IMR-90 (cell line): ENCODE measurements around the gene TNFRSF1B. TPM values are rescaled to one million over a fixed set of nuclear protein-coding genes. Genes with fewer than 3 reads are reported as not detected.

Source experiments
- ATAC-seq: fragments of 200-7000 bp; cut with Tn5 transposase; 2 replicates; pipeline ENCODE4 v1.9.1; 2020; ENCODE audit warnings: low read depth, mild to moderate bottlenecking, moderate library complexity
- BruUV-seq: library from RNA; stranded (reverse); fragments of 400-500 nt; replicated peaks from 2 replicates; lab custom pipeline; 2021; lab: Mats Ljungman, UMichigan
- CTCF ChIA-PET: fragments of 300-600 bp; formaldehyde crosslinking; extraction: SDS; loops from one replicate; lab custom pipeline; 2021; ENCODE audit warnings: antibody characterized with exemption; lab: Yijun Ruan, JAX
- POLR2A ChIA-PET: fragments of 300-600 bp; sonication (Branson Sonifier 250); formaldehyde crosslinking; loops from one replicate; lab custom pipeline; 2022; ENCODE audit warnings: antibody characterized with exemption; ENCODE audit not compliant: unreplicated experiment; lab: Charles Lee
- DNase-seq: peaks from one replicate; pipeline ENCODE4 v3.0.0; 2013
- H2AFZ ChIP-seq: replicated peaks from 2 replicates; pipeline ENCODE3; 2013; ENCODE audit warnings: low read length, mild to moderate bottlenecking; ENCODE audit not compliant: poor library complexity
- H2AK5ac ChIP-seq: 2 replicates; pipeline ENCODE4 v1.6.1; 2013; ENCODE audit warnings: low read depth, low read length, inconsistent platforms
- H2AK9ac ChIP-seq: replicated peaks from 2 replicates; pipeline ENCODE3; 2013; ENCODE audit warnings: mild to moderate bottlenecking, low read depth, low read length, moderate library complexity; ENCODE audit not compliant: poor library complexity
- H2BK120ac ChIP-seq: 2 replicates; pipeline ENCODE4 v1.6.1; 2013; ENCODE audit warnings: low read depth, low read length, inconsistent platforms
- H2BK15ac ChIP-seq: 3 replicates; pipeline ENCODE4 v1.6.1; 2013; ENCODE audit warnings: low read depth, low read length, inconsistent platforms
- H2BK20ac ChIP-seq: 2 replicates; pipeline ENCODE4 v1.6.1; 2013; ENCODE audit warnings: low read depth, mild to moderate bottlenecking, inconsistent platforms, low read length, moderate library complexity
- H2BK5ac ChIP-seq: 2 replicates; pipeline ENCODE4 v1.6.1; 2013; ENCODE audit warnings: mild to moderate bottlenecking, low read depth, low read length, inconsistent platforms; ENCODE audit not compliant: poor library complexity, severe bottlenecking
- H3K14ac ChIP-seq: replicated peaks from 2 replicates; pipeline ENCODE4 v1.6.1; 2013; ENCODE audit warnings: low read depth, low read length, inconsistent platforms
- H3K18ac ChIP-seq: 2 replicates; pipeline ENCODE4 v1.6.1; 2013; ENCODE audit warnings: low read depth, low read length, control low read depth
- H3K23ac ChIP-seq: 2 replicates; pipeline ENCODE4 v1.6.1; 2013; ENCODE audit warnings: low read depth, low read length, inconsistent platforms
- H3K27ac ChIP-seq: 2 replicates; pipeline ENCODE4 v1.5.1; 2013; ENCODE audit warnings: mild to moderate bottlenecking, control low read depth, low read length; ENCODE audit not compliant: insufficient read depth
- H3K27me3 ChIP-seq: 2 replicates; pipeline ENCODE4 v1.6.1; 2013; ENCODE audit warnings: low read length; ENCODE audit not compliant: control insufficient read depth, insufficient read depth
- H3K36me3 ChIP-seq: 2 replicates; pipeline ENCODE4 v1.6.1; 2013; ENCODE audit warnings: low read length, mixed read lengths; ENCODE audit not compliant: control insufficient read depth, insufficient read depth
- H3K4ac ChIP-seq: 2 replicates; pipeline ENCODE4 v1.6.1; 2013; ENCODE audit warnings: low read depth, low read length, inconsistent platforms
- H3K4me1 ChIP-seq: 2 replicates; pipeline ENCODE4 v1.6.1; 2013; ENCODE audit warnings: low read length, mixed read lengths; ENCODE audit not compliant: control insufficient read depth, insufficient read depth
- H3K4me2 ChIP-seq: 2 replicates; pipeline ENCODE4 v1.6.1; 2013; ENCODE audit warnings: low read depth, mild to moderate bottlenecking, control low read depth, low read length, moderate library complexity
- H3K4me3 ChIP-seq: 2 replicates; pipeline ENCODE4 v1.5.1; 2013; ENCODE audit warnings: low read depth, mild to moderate bottlenecking, control low read depth, low read length, moderate library complexity; ENCODE audit not compliant: insufficient read depth
- H3K56ac ChIP-seq: 2 replicates; pipeline ENCODE4 v1.6.1; 2013; ENCODE audit warnings: low read length, inconsistent platforms; ENCODE audit not compliant: insufficient read depth; ENCODE audit errors: extremely low read depth
- H3K79me1 ChIP-seq, 2 experiments: 2 replicates each; pipeline ENCODE4 v1.6.1; 2013; ENCODE audit warnings: low read length in 2 of 2, inconsistent platforms in 1 of 2, low read depth in 1 of 2
- H3K9ac ChIP-seq: 2 replicates; pipeline ENCODE4 v1.6.1; 2013; ENCODE audit warnings: low read depth, low read length, control low read depth
- H3K9me1 ChIP-seq: 2 replicates; pipeline ENCODE4 v1.6.1; 2013; ENCODE audit warnings: low read length, inconsistent platforms; ENCODE audit not compliant: insufficient read depth
- H3K9me3 ChIP-seq: 2 replicates; pipeline ENCODE4 v1.6.1; 2013; ENCODE audit warnings: low read length; ENCODE audit not compliant: control insufficient read depth, insufficient read depth
- H4K20me1 ChIP-seq: 2 replicates; pipeline ENCODE4 v1.6.1; 2013; ENCODE audit warnings: low read length, inconsistent platforms; ENCODE audit not compliant: insufficient read depth
- H4K5ac ChIP-seq: 2 replicates; pipeline ENCODE4 v1.6.1; 2013; ENCODE audit warnings: mild to moderate bottlenecking, low read depth, low read length, control low read depth
- H4K8ac ChIP-seq, 2 experiments: 2 replicates each; pipeline ENCODE4 v1.6.1; 2013; ENCODE audit warnings: low read depth in 2 of 2, low read length in 2 of 2, control low read depth in 1 of 2, inconsistent platforms in 1 of 2
- H4K91ac ChIP-seq: 2 replicates; pipeline ENCODE4 v1.6.1; 2013; ENCODE audit warnings: low read depth, low read length, inconsistent platforms; ENCODE audit not compliant: insufficient read depth
- POLR2A ChIP-seq: IDR thresholded peaks from 2 replicates; pipeline ENCODE4 v1.6.1; 2012; ENCODE audit warnings: mild to moderate bottlenecking, low read depth, low read length
- RFX5 ChIP-seq: IDR thresholded peaks from 2 replicates; pipeline ENCODE4 v1.8.0; 2012; ENCODE audit warnings: low read depth, mild to moderate bottlenecking, low read length, moderate library complexity
- WGBS, 2 experiments: methylation state at CpG; one replicate each; pipeline versions ENCODE4 v1.1.5 to v1.1.7; 2013; ENCODE audit warnings: missing lambda C conversion rate in 2 of 2; ENCODE audit not compliant: insufficient read length in 1 of 2; ENCODE audit errors: extremely low coverage in 2 of 2; 5-methylcytosine and 5-hydroxymethylcytosine counted together
- dilution Hi-C: fragments of 300-500 bp; cut with HindIII; formaldehyde crosslinking; loops from one replicate; pipeline ENCODE4 v1.14.3; 2018; ENCODE audit warnings: low sequenced_read_pairs; ENCODE audit not compliant: unreplicated experiment
- in situ Hi-C: fragments of 300-500 bp; cut with MboI; formaldehyde crosslinking; loops from 3 replicates; pipeline ENCODE4 v1.14.3; 2019; ENCODE audit warnings: low sequenced_read_pairs, inconsistent platforms, mixed read lengths
- intact Hi-C: fragments of 100-400 bp; cut with micrococcal nuclease; formaldehyde crosslinking; loops from 2 replicates; pipeline ENCODE4 v1.10.0; 2022
- polyA plus RNA-seq, 3 experiments: library from polyadenylated mRNA; depleted of rRNA; stranded (reverse); fragments of >200 nt; gene quantifications; 2 replicates each; pipeline ENCODE4 v1.2.3, GENCODE V29; 2012; ENCODE audit warnings: low replicate concordance in 1 of 3
- total RNA-seq: library from RNA; depleted of rRNA; stranded (reverse); fragments of >200 nt; gene quantifications from 2 replicates; pipeline ENCODE4 v1.2.3, GENCODE V29; 2012
- TF ChIP-seq, protein P1 (sequence below): fragments of 150-350 bp; IDR thresholded peaks from 2 replicates; pipeline ENCODE4 v1.6.1; 2017; ENCODE audit warnings: mild to moderate bottlenecking, antibody characterized with exemption, low read length, low read depth

Gene TNFRSF1B
- total and polyA plus RNA-seq, 2 of the 4 experiments (the other 2 are of a cell fraction) = 4.3 to 8.9 TPM

DNA sequence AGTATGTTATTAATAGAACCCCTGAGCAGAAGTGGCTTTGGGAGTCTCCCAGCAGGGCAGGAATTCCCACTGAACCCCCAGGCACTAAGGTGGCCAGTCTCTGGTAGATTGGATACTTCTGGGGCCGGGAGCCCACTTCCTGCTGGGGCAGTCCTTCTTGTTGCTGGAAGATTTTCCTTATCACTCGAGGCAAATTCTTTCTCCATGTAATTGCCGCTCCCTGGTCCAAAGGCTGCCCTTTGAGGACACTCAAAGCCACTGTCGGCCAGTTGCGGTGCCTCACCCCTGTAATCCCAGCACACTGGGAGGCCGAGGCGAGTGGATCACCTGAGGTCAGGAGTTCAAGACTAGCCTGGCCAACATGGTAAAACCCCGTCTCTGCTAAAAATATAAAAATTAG is 22.6 kb upstream of the TNFRSF1B start (continued):
- TF ChIP-seq, protein P1, sequence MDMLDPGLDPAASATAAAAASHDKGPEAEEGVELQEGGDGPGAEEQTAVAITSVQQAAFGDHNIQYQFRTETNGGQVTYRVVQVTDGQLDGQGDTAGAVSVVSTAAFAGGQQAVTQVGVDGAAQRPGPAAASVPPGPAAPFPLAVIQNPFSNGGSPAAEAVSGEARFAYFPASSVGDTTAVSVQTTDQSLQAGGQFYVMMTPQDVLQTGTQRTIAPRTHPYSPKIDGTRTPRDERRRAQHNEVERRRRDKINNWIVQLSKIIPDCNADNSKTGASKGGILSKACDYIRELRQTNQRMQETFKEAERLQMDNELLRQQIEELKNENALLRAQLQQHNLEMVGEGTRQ = no peak
- no peak for TF ChIP-seq POLR2A

DNA sequence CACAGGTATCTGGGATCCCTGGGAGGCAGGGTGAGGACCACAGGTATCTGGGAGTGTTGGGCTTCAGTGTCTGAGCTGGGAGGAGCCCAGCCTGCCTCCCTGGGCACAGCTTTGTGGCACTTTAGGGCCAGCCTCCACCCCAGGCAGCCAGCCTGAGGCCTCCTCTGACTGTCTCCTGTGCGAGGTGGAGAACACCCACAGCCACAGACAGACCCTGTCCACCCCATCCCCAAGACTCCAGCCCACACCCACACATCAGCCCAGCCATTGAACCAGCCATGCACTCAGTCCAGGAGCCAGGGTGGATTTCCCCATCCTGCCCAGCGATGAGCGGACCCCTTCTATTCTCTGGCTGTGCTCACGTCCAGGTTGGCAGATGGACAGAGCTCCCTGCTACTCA is 21.8 kb upstream of the TNFRSF1B start:
- Histone ChIP-seq H3K27ac (no peak overlapping the region; the same call in 1 of the 2 replicates), H3K27me3 (no peaks in the 10 kb centered on the region), H3K23ac (no peak overlapping the region), H3K9ac (no peak overlapping the region), H2AK9ac (peak overlapping the region; percentile 33), H3K9me1 (peaks cover 13% of the 10 kb centered on the region), H4K91ac (no peak overlapping the region), H4K5ac (no peak overlapping the region), H3K18ac (no peak overlapping the region), H3K9me3 (peaks cover 4% of the 10 kb centered on the region; the same call in 1 of the 2 replicates), H3K14ac (no peak overlapping the region), H3K56ac (no peak overlapping the region), H2BK120ac (peak overlapping the region; percentile 58; the same call in 1 of the 2 replicates), H4K20me1 (no peaks in the 10 kb centered on the region), H2BK5ac (no peak overlapping the region), H3K4ac (peak overlapping the region; percentile 11), H2BK20ac (peak overlapping the region; percentile 68; the same call in 1 of the 2 replicates), H4K8ac (no peak overlapping the region), H3K4me2 (no peak overlapping the region), H3K4me1 (peaks cover 27% of the 10 kb centered on the region), H2AK5ac (peak overlapping the region; percentile 83), H3K4me3 (no peak overlapping the region), H2BK15ac (peak overlapping the region; percentile 85; the same call in 2 of the 3 replicates), H3K36me3 (no peaks in the 10 kb centered on the region), H2AFZ (peak overlapping the region; percentile 15), H3K79me1 (no peaks in the 10 kb centered on the region)
- DNase-seq = no peak
- BruUV-seq = no TSS peak
- TF ChIP-seq RFX5 (no peak), POLR2A (no peak)
- TF ChIP-seq, protein P1 = no peak
- WGBS, 2 experiments = no CpG with 5 or more reads among the region's 4 CpGs
- dilution Hi-C loops = no loop called here
- ChIA-PET POLR2A (no interaction called here), CTCF (no interaction called here)
- ATAC-seq = no peak
- in situ Hi-C loops = no loop called here
- intact Hi-C loops = no loop called here
